ENCODE data around the gene UNC119. TPM values are rescaled to one million over a fixed set of nuclear protein-coding genes. Genes with fewer than 3 reads are reported as not detected.

UNC119 gene
- total RNA-seq, 4 donors from 2014 or later, result 16.1 to 36.3 (median 23.2) TPM

- intact Hi-C loops (cut with DNase I), result loop anchor here (5.0 kb wide), 1 partner anchor 65 kb away; the partner anchor contains the start of gene RSKR
- Histone ChIP-seq H3K4me1 (peaks cover 12 to 38% (median 28%) of the 10 kb centered on the region in 4 donors), H3K36me3 (peaks cover 0 to 19% (median 15%) of the 10 kb centered on the region in 4 donors), H3K27ac (replicated peaks in 1 of 4) (no peak overlapping the region), H3K4me3 (no peak overlapping the region), H3K27me3 (no peaks in the 10 kb centered on the region), H3K9me3 (no peaks in the 10 kb centered on the region)
- 92% methylated on average over 7 of the region's 14 CpGs for WGBS
- no peak for TF ChIP-seq CTCF (IDR thresholded peaks at IDR 0.05)
- no peak for TF ChIP-seq EP300 (IDR thresholded peaks at IDR 0.05)
- TF ChIP-seq POLR2A (IDR thresholded peaks at IDR 0.05; ENCODE audit: low read depth), result no peak
- TF ChIP-seq POLR2AphosphoS5 (IDR thresholded peaks at IDR 0.05), result no peak
- DNase-seq (ENCODE audit: extremely low spot score), result no peak
Measured at GRCh38 chr17:28547096-28547622, 5.3 kb downstream of the UNC119 start.

DNA sequence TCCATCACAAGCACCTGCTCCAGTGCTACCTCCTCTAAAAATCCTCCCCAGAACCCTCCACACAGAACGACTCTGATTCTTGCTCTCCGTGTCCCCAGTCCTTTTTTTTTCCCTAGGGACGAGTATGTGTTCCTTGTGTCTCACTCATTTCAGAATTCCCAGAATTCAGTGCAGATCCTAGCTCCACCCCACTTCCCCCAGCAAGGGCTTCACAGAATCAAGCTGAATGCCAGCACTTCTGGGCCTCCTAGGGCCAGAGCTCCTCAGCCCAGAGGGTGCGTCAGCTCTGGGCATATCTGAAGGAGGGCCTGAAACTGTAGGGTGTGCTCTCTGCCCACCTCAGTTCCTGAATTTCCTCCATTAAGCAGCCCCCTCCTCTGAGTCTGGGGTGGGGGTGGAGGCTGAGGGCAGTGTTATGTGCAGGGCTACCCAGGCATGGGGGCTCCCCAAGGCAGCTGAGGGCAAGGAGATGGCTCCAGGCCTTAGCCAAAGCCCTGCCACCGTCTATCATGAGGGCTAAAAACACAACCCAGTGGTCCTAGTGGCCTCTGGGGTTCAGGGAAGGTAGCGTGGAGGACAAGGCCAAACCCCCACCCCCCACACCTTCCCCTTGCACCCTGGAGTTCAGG, 6.5 kb downstream of the UNC119 start:
- intact Hi-C loops (cut with DNase I), result loop anchor here (5.0 kb wide), 1 partner anchor 66 kb away; the partner anchor contains the start of gene RSKR
- DNase-seq (ENCODE audit: extremely low spot score), result no peak

GRCh38 chr17:28545141-28545503, 7.3 kb downstream of the UNC119 start:
- H3K4me1 ChIP-seq, result peaks cover 0 to 19% (median 11%) of the 10 kb centered on the region in 4 donors
- no peaks in the 10 kb centered on the region for H3K27me3 ChIP-seq
- DNase-seq (ENCODE audit: extremely low spot score), result no peak
- H3K4me3 ChIP-seq, result no peak overlapping the region
- H3K36me3 ChIP-seq, result peaks cover 0 to 19% (median 15%) of the 10 kb centered on the region in 4 donors
- no peak for TF ChIP-seq POLR2AphosphoS5 (IDR thresholded peaks at IDR 0.05)
- TF ChIP-seq EP300 (IDR thresholded peaks at IDR 0.05), result no peak
- TF ChIP-seq POLR2A (IDR thresholded peaks at IDR 0.05; ENCODE audit: low read depth), result no peak
- TF ChIP-seq CTCF (IDR thresholded peaks at IDR 0.05), result no peak
- 76% methylated on average over 2 of the region's 2 CpGs for WGBS
- H3K9me3 ChIP-seq, result no peaks in the 10 kb centered on the region
- intact Hi-C loops (cut with DNase I), result loop anchor here (5.0 kb wide), 1 partner anchor 67 kb away; the partner anchor contains the start of gene RSKR
- no peak overlapping the region for H3K27ac ChIP-seq (replicated peaks in 1 of 4)

More for the DNA sequence above, 6.5 kb downstream of the UNC119 start:
- TF ChIP-seq CTCF (IDR thresholded peaks at IDR 0.05), result no peak
- no peak for TF ChIP-seq EP300 (IDR thresholded peaks at IDR 0.05)
- no peak for TF ChIP-seq POLR2A (IDR thresholded peaks at IDR 0.05; ENCODE audit: low read depth)
- TF ChIP-seq POLR2AphosphoS5 (IDR thresholded peaks at IDR 0.05), result no peak
- Histone ChIP-seq H3K4me3 (no peak overlapping the region), H3K27me3 (no peaks in the 10 kb centered on the region), H3K9me3 (no peaks in the 10 kb centered on the region), H3K36me3 (peaks cover 0 to 19% (median 15%) of the 10 kb centered on the region in 4 donors), H3K27ac (replicated peaks in 1 of 4) (no peak overlapping the region), H3K4me1 (peaks cover under 1 to 25% (median 15%) of the 10 kb centered on the region in 4 donors)
- WGBS, result 71% methylated on average over 6 of the region's 6 CpGs

DNA sequence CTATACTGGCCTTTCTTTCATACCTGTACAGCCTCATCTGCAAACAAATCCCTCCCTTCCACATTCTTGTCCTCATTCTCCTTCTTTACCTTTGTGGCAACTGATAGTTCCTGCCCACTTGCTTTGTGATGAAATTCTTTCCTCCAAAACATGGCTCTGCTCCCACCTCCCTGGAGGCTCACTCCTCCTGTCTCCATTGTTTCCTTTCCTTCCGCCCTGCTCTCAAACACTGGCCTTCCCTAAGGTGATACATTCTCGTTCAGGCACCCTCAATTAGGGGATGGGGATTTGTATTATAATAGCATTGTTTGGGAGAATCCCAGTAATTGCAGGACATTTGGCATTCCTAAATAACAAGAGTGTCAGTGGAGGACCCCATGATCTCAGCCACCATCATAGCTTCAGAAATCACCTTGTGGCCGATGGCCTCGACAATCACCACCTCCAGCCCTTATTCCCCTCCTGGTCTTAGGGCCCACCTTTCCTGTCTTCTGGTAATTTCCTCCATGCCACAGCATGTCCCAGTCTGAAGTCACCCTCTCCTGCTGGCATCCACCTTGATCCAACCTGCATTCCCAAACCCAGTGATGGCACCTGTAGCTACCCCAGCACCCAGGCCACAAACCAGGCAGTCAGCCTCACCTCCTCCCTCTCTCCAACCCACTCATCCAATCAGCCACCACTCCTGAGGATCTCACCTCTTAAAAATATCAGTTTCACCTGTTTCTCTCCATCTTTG, 7.9 kb downstream of the UNC119 start:
- TF ChIP-seq CTCF (IDR thresholded peaks at IDR 0.05), result no peak
- Histone ChIP-seq H3K27me3 (no peaks in the 10 kb centered on the region), H3K9me3 (no peaks in the 10 kb centered on the region), H3K4me3 (no peak overlapping the region), H3K36me3 (peaks cover 0 to 19% (median 15%) of the 10 kb centered on the region in 4 donors), H3K4me1 (peaks cover 0 to 15% (median 9%) of the 10 kb centered on the region in 4 donors), H3K27ac (replicated peaks in 1 of 4) (no peak overlapping the region)
- no peak for DNase-seq (ENCODE audit: extremely low spot score)
- 83% methylated on average over 4 of the region's 4 CpGs for WGBS
- intact Hi-C loops (cut with DNase I), result loop anchor here (5.0 kb wide), 1 partner anchor 68 kb away; the partner anchor contains the start of gene RSKR
